ENCODE measurements around the gene GNPTAB.
A peak's percentile ranks its signal among the peaks of the same experiment; 100 is the strongest.
"Not testable (repeated sequence)": the region's sequence is repeated elsewhere in the genome, so short reads cannot be mapped to it uniquely, and the experiment has no call there.

GNPTAB gene

GRCh38 chr12:101745481-101745880, 85.3 kb downstream of the GNPTAB start:
- Histone ChIP-seq H3K4me1 (peaks cover 50% of the 10 kb centered on the region), H3K27me3 (no peaks in the 10 kb centered on the region), H3K9me3 (no peaks in the 10 kb centered on the region), H3K4me2 (no peak overlapping the region), H4K20me1 (no peaks in the 10 kb centered on the region), H3K9ac (no peak overlapping the region), H3K36me3 (peaks cover 21% of the 10 kb centered on the region), H3K27ac (no peak overlapping the region), H3K4me3 (no peak overlapping the region)
- TF ChIP-seq Cebpa-rat (IDR thresholded peaks at IDR 0.05): no peak

- peak overlapping the region; percentile 74 for H3K4me2 ChIP-seq
- peak overlapping the region; percentile 83 for H3K27ac ChIP-seq
- peaks cover 42% of the 10 kb centered on the region for H3K4me1 ChIP-seq
- H3K4me3 ChIP-seq: no peak overlapping the region
- no peaks in the 10 kb centered on the region for H3K27me3 ChIP-seq
- no peaks in the 10 kb centered on the region for H4K20me1 ChIP-seq
- peaks cover 6% of the 10 kb centered on the region; the same call in 1 of the 2 replicates for H3K9me3 ChIP-seq
- TF ChIP-seq Cebpa-rat (IDR thresholded peaks at IDR 0.05): no peak
- H3K36me3 ChIP-seq: peaks cover 30% of the 10 kb centered on the region
- H3K9ac ChIP-seq: peak overlapping the region; percentile 63
Observed at GRCh38 chr12:101743724-101744472, 86.9 kb downstream of the GNPTAB start.

GRCh38 chr12:101743242-101743641, 87.5 kb downstream of the GNPTAB start:
- H3K4me2 ChIP-seq: peak overlapping the region; percentile 74

GRCh38 chr12:101740980-101741379, 89.8 kb downstream of the GNPTAB start:
- H3K9ac ChIP-seq: no peak overlapping the region
- TF ChIP-seq Cebpa-rat (IDR thresholded peaks at IDR 0.05): no peak
- peaks cover 26% of the 10 kb centered on the region for H3K36me3 ChIP-seq
- H4K20me1 ChIP-seq: no peaks in the 10 kb centered on the region
- peaks cover 42% of the 10 kb centered on the region for H3K4me1 ChIP-seq
- no peak overlapping the region for H3K4me2 ChIP-seq
- peaks cover 12% of the 10 kb centered on the region; the same call in 1 of the 2 replicates for H3K9me3 ChIP-seq
- H3K27ac ChIP-seq: no peak overlapping the region
- no peak overlapping the region for H3K4me3 ChIP-seq
- no peaks in the 10 kb centered on the region for H3K27me3 ChIP-seq

More at GRCh38 chr12:101743242-101743641, 87.5 kb downstream of the GNPTAB start:
- Histone ChIP-seq H3K36me3 (peaks cover 33% of the 10 kb centered on the region), H3K4me3 (no peak overlapping the region), H4K20me1 (no peaks in the 10 kb centered on the region), H3K9ac (peak overlapping the region; percentile 63), H3K9me3 (peaks cover 12% of the 10 kb centered on the region; the same call in 1 of the 2 replicates), H3K27ac (peak overlapping the region; percentile 83), H3K4me1 (peaks cover 42% of the 10 kb centered on the region), H3K27me3 (no peaks in the 10 kb centered on the region)
- no peak for TF ChIP-seq Cebpa-rat (IDR thresholded peaks at IDR 0.05)

- Histone ChIP-seq H3K9me3 (peaks cover 12% of the 10 kb centered on the region; the same call in 1 of the 2 replicates), H3K27ac (no peak overlapping the region), H3K4me1 (peaks cover 38% of the 10 kb centered on the region), H3K4me3 (no peak overlapping the region), H4K20me1 (no peaks in the 10 kb centered on the region), H3K36me3 (peaks cover 26% of the 10 kb centered on the region), H3K27me3 (no peaks in the 10 kb centered on the region), H3K9ac (no peak overlapping the region), H3K4me2 (no peak overlapping the region)
- no peak for TF ChIP-seq Cebpa-rat (IDR thresholded peaks at IDR 0.05)
Observed at GRCh38 chr12:101740566-101740965, 90.2 kb downstream of the GNPTAB start.

- peaks cover 12% of the 10 kb centered on the region; the same call in 1 of the 2 replicates for H3K9me3 ChIP-seq
- no peak within 1 kb of the TSS for H3K9ac ChIP-seq
- peaks cover 26% of the 10 kb centered on the region for H3K36me3 ChIP-seq
- H3K4me1 ChIP-seq: peaks cover 24% of the 10 kb centered on the region
- H3K27me3 ChIP-seq: no peaks in the 10 kb centered on the region
- no peak for TF ChIP-seq Cebpa-rat (IDR thresholded peaks at IDR 0.05)
- no peak within 1 kb of the TSS for H3K4me3 ChIP-seq
- no peak within 1 kb of the TSS for H3K4me2 ChIP-seq
- H3K27ac ChIP-seq: no peak within 1 kb of the TSS
- no peaks in the 10 kb centered on the region for H4K20me1 ChIP-seq
Observed at GRCh38 chr12:101738920-101739665, 91.7 kb downstream of the GNPTAB start, which contains the start of gene SYCP3. SYCP3 (minus strand) TSS chr12:101739462; CDS start chr12:101737935, 1,527 bp downstream.

- H4K20me1 ChIP-seq: no peaks in the 10 kb centered on the region
- no peak overlapping the region for H3K27ac ChIP-seq
- no peak for TF ChIP-seq Cebpa-rat (IDR thresholded peaks at IDR 0.05)
- no peak overlapping the region for H3K4me2 ChIP-seq
- peaks cover 7% of the 10 kb centered on the region for H3K4me1 ChIP-seq
- H3K9ac ChIP-seq: no peak overlapping the region
- peaks cover 35% of the 10 kb centered on the region for H3K36me3 ChIP-seq
- peaks cover 12% of the 10 kb centered on the region; the same call in 1 of the 2 replicates for H3K9me3 ChIP-seq
- no peak overlapping the region for H3K4me3 ChIP-seq
- H3K27me3 ChIP-seq: no peaks in the 10 kb centered on the region
Observed at GRCh38 chr12:101737476-101737875, 93.3 kb downstream of the GNPTAB start.

- H3K27ac ChIP-seq, H3K4me1 ChIP-seq, H3K9ac ChIP-seq, H3K27me3 ChIP-seq, H4K20me1 ChIP-seq, H3K4me3 ChIP-seq, H3K4me2 ChIP-seq: not testable (repeated sequence)
- Histone ChIP-seq H3K36me3 (peaks cover 42% of the 10 kb centered on the region), H3K9me3 (peaks cover 11% of the 10 kb centered on the region; the same call in 1 of the 2 replicates)
Observed at GRCh38 chr12:101734482-101734881, 96.3 kb downstream of the GNPTAB start.

- TF ChIP-seq Cebpa-rat (IDR thresholded peaks at IDR 0.05): no peak
- no peaks in the 10 kb centered on the region for H3K4me1 ChIP-seq
- peaks cover 29% of the 10 kb centered on the region for H3K36me3 ChIP-seq
- H3K27ac ChIP-seq: no peak overlapping the region
- H3K4me2 ChIP-seq: no peak overlapping the region
- no peaks in the 10 kb centered on the region for H3K27me3 ChIP-seq
- no peaks in the 10 kb centered on the region for H3K9me3 ChIP-seq
- H3K4me3 ChIP-seq: no peak overlapping the region
- H4K20me1 ChIP-seq: no peaks in the 10 kb centered on the region
- H3K9ac ChIP-seq: no peak overlapping the region
Observed at GRCh38 chr12:101733166-101733565, 97.6 kb downstream of the GNPTAB start.

GRCh38 chr12:101732318-101732717, 98.4 kb downstream of the GNPTAB start:
- H3K4me3 ChIP-seq: no peak overlapping the region
- H3K9ac ChIP-seq: no peak overlapping the region
- H3K27me3 ChIP-seq: no peaks in the 10 kb centered on the region
- H3K9me3 ChIP-seq: no peaks in the 10 kb centered on the region
- no peaks in the 10 kb centered on the region for H4K20me1 ChIP-seq
- H3K27ac ChIP-seq: no peak overlapping the region
- H3K4me1 ChIP-seq: no peaks in the 10 kb centered on the region
- no peak overlapping the region for H3K4me2 ChIP-seq
- peaks cover 21% of the 10 kb centered on the region for H3K36me3 ChIP-seq
- TF ChIP-seq Cebpa-rat (IDR thresholded peaks at IDR 0.05): no peak
